MCF 10A (cell line): ENCODE data around the gene CAPZB. TPM values are rescaled to one million over a fixed set of nuclear protein-coding genes. Genes with fewer than 3 reads are reported as not detected.

Experiments used
- BruUV-seq: library from RNA; stranded (reverse); fragments of 400-500 nt; replicated peaks from 2 replicates; lab custom pipeline; 2021; lab: Mats Ljungman, UMichigan
- CTCF ChIA-PET: fragments of 300-600 bp; sonication (Branson Sonifier 250); formaldehyde crosslinking; extraction: SDS; loops from one replicate; lab custom pipeline; 2021; ENCODE audit warnings: antibody characterized with exemption, inconsistent platforms; lab: Yijun Ruan, JAX
- POLR2A ChIA-PET: fragments of 300-600, 350-650 bp; sonication (Branson Sonifier 250); formaldehyde crosslinking; extraction: SDS; loops from one replicate; lab custom pipeline; 2020; ENCODE audit warnings: antibody characterized with exemption, inconsistent platforms; lab: Yijun Ruan, JAX
- DNase-seq: peaks from one replicate; pipeline ENCODE4 v3.0.0-alpha.2; 2018; ENCODE audit not compliant: unreplicated experiment
- H3K27ac Mint-ChIP-seq: one replicate; pipeline ENCODE4 v1.8.0; 2022; ENCODE audit warnings: mild to moderate bottlenecking, low read depth, mixed read lengths; ENCODE audit not compliant: unreplicated experiment
- H3K27me3 Mint-ChIP-seq: one replicate; pipeline ENCODE4 v1.8.0; 2022; ENCODE audit warnings: mixed read lengths; ENCODE audit not compliant: insufficient read depth, unreplicated experiment
- H3K36me3 Mint-ChIP-seq: one replicate; pipeline ENCODE4 v1.8.0; 2022; ENCODE audit warnings: mild to moderate bottlenecking, moderate library complexity, mixed read lengths; ENCODE audit not compliant: insufficient read depth, unreplicated experiment
- H3K4me1 Mint-ChIP-seq: one replicate; pipeline ENCODE4 v1.8.0; 2022; ENCODE audit warnings: mixed read lengths; ENCODE audit not compliant: insufficient read depth, unreplicated experiment
- H3K4me3 Mint-ChIP-seq: one replicate; pipeline ENCODE4 v1.8.0; 2022; ENCODE audit warnings: mild to moderate bottlenecking, moderate library complexity, mixed read lengths; ENCODE audit not compliant: unreplicated experiment
- H3K9me3 Mint-ChIP-seq: one replicate; pipeline ENCODE4 v1.8.0; 2022; ENCODE audit warnings: mixed read lengths; ENCODE audit not compliant: unreplicated experiment
- CTCF ChIP-seq: fragments of 200-600 bp; IDR thresholded peaks from one replicate; pipeline ENCODE4 v1.8.0; 2022; ENCODE audit warnings: antibody characterized with exemption, mild to moderate bottlenecking; ENCODE audit not compliant: unreplicated experiment
- intact Hi-C: fragments of 100-400 bp; cut with micrococcal nuclease; formaldehyde crosslinking; loops from 2 replicates; pipeline ENCODE4 v1.14.1; 2022
- total RNA-seq: library from RNA; stranded (reverse); gene quantifications from 2 replicates; pipeline ENCODE4 v1.2.3, GENCODE V29; 2022

The CAPZB gene
- total RNA-seq, 1 experiment from 2014 or later = 252 TPM

GRCh38 chr1:19442154-19443096 is 42.9 kb downstream of the CAPZB start:
- Mint-ChIP-seq H3K4me3 (no peak overlapping the region), H3K27ac (no peak overlapping the region), H3K4me1 (peaks cover 62% of the 10 kb centered on the region), H3K27me3 (no peaks in the 10 kb centered on the region), H3K9me3 (no peaks in the 10 kb centered on the region), H3K36me3 (peaks cover 16% of the 10 kb centered on the region)
- BruUV-seq = no TSS peak
- TF ChIP-seq CTCF = no peak
- ChIA-PET CTCF (interaction anchor here (0.6 to 0.8 kb wide), 3 partner anchors 19 to 38 kb away, joined by 3 to 4 read pairs (median 3); no protein-coding TSS in a partner anchor), POLR2A (no interaction called here)
- intact Hi-C loops = loop anchor here (5.0 kb wide), 1 partner anchor 45 kb away; the partner anchor contains the start of gene CAPZB
- DNase-seq = no peak

- peak overlapping the region; percentile 83 for H3K27ac Mint-ChIP-seq
- intact Hi-C loops = loop anchor here (5.0 kb wide), 1 partner anchor 46 kb away; the partner anchor contains the start of gene CAPZB
Observed at GRCh38 chr1:19441048-19441780, 44.1 kb downstream of the CAPZB start.

GRCh38 chr1:19439464-19440171 is 45.7 kb downstream of the CAPZB start:
- peak; percentile 41 for DNase-seq
- H3K27ac Mint-ChIP-seq = peak overlapping the region; percentile 83
- CTCF ChIA-PET = interaction anchor here (1.2 to 1.7 kb wide), 2 partner anchors 8 to 181 kb away, joined by 4 read pairs; no protein-coding TSS in a partner anchor
- intact Hi-C loops = loop anchor here (5.0 kb wide), 2 partner anchors 48 to 208 kb away; partner anchors contain the start of gene CAPZB
- no TSS peak for BruUV-seq
- H3K36me3 Mint-ChIP-seq = peaks cover 16% of the 10 kb centered on the region
- H3K4me3 Mint-ChIP-seq = no peak overlapping the region
- POLR2A ChIA-PET = interaction anchor here (1.0 kb wide), 1 partner anchor 157 kb away, joined by 6 read pairs; a partner anchor contains a TSS
- H3K27me3 Mint-ChIP-seq = no peaks in the 10 kb centered on the region
- H3K9me3 Mint-ChIP-seq = no peaks in the 10 kb centered on the region
- no peak for TF ChIP-seq CTCF
- peaks cover 72% of the 10 kb centered on the region for H3K4me1 Mint-ChIP-seq

More at GRCh38 chr1:19441048-19441780, 44.1 kb downstream of the CAPZB start:
- Mint-ChIP-seq H3K4me1 (peaks cover 71% of the 10 kb centered on the region), H3K36me3 (peaks cover 16% of the 10 kb centered on the region), H3K27me3 (no peaks in the 10 kb centered on the region), H3K9me3 (no peaks in the 10 kb centered on the region), H3K4me3 (no peak overlapping the region)
- TF ChIP-seq CTCF = no peak
- ChIA-PET CTCF (interaction anchor here (0.7 to 1.2 kb wide), 4 partner anchors 18 to 213 kb away, joined by 3 to 4 read pairs (median 4); no protein-coding TSS in a partner anchor), POLR2A (interaction anchor here (1.0 to 1.3 kb wide), 3 partner anchors 129 to 200 kb away, joined by 4 to 6 read pairs (median 5); partner anchors contain the start of genes AKR7A2 and SLC66A1)
- TSS peak; percentile 80 for BruUV-seq
- DNase-seq = no peak
